ENCODE measurements around the gene SPAG4.

SPAG4 gene

GRCh38 chr20:35587436-35587835, 28.2 kb upstream of the SPAG4 start:
- Histone ChIP-seq H2BK12ac (ENCODE audit: low read length) (no peak overlapping the region), H3K79me1 (ENCODE audit: low read length) (no peaks in the 10 kb centered on the region), H3K27ac (ENCODE audit: low read depth, low read length) (no peak overlapping the region), H3K9me3 (ENCODE audit: insufficient read depth, low read depth, low read length) (peaks cover 2% of the 10 kb centered on the region), H3K9ac (ENCODE audit: low read length) (no peak overlapping the region), H3K23ac (ENCODE audit: low read length) (no peak overlapping the region), H2AFZ (ENCODE audit: insufficient read depth, low read length, poor library complexity) (no peak overlapping the region), H3K4me2 (ENCODE audit: low read length) (no peak overlapping the region), H3K18ac (ENCODE audit: low read length) (no peak overlapping the region), H2AK5ac (ENCODE audit: low read length) (no peak overlapping the region), H3K4me1 (ENCODE audit: control insufficient read depth in 1 of 2, insufficient read depth in 2 of 2, low read length in 2 of 2) (peaks cover 5 to 6% of the 10 kb centered on the region in 2 experiments), H2BK120ac (ENCODE audit: insufficient read depth, low read length, poor library complexity) (no peak overlapping the region), H2BK5ac (ENCODE audit: low read depth, low read length, poor library complexity) (no peak overlapping the region), H4K8ac (ENCODE audit: low read depth, low read length) (no peak overlapping the region), H3K79me2 (ENCODE audit: control insufficient read depth, insufficient read depth, low read length, poor library complexity) (no peaks in the 10 kb centered on the region), H3K14ac (ENCODE audit: low read length) (no peak overlapping the region), H4K91ac (ENCODE audit: low read depth, low read length) (no peak overlapping the region), H3K4me3 (ENCODE audit: low read depth, low read length) (no peak overlapping the region), H3K27me3 (ENCODE audit: insufficient read depth, low read length) (no peaks in the 10 kb centered on the region), H4K12ac (ENCODE audit: low read depth, low read length) (no peak overlapping the region), H3K36me3 (ENCODE audit: control insufficient read depth in 1 of 2, insufficient read depth in 2 of 2, low read length in 2 of 2) (no peaks in the 10 kb centered on the region), H3K4ac (ENCODE audit: low read depth, low read length) (no peak overlapping the region)
- DNase-seq: no peak
- no CpG with 5 or more reads among the region's 2 CpGs for WGBS (ENCODE audit: extremely low coverage, insufficient coverage, insufficient read length)

GRCh38 chr20:35588397-35588796, 27.2 kb upstream of the SPAG4 start:
- no peak overlapping the region for H2AFZ ChIP-seq (ENCODE audit: insufficient read depth, low read length, poor library complexity)
- no peaks in the 10 kb centered on the region for H3K36me3 ChIP-seq (ENCODE audit: control insufficient read depth in 1 of 2, insufficient read depth in 2 of 2, low read length in 2 of 2)
- WGBS (ENCODE audit: extremely low coverage, insufficient coverage, insufficient read length): no CpG with 5 or more reads among the region's 14 CpGs
- no peak overlapping the region for H2BK5ac ChIP-seq (ENCODE audit: low read depth, low read length, poor library complexity)
- H2BK120ac ChIP-seq (ENCODE audit: insufficient read depth, low read length, poor library complexity): no peak overlapping the region
- DNase-seq: peak; percentile 23 to 52
- H3K23ac ChIP-seq (ENCODE audit: low read length): no peak overlapping the region
- H3K9ac ChIP-seq (ENCODE audit: low read length): no peak overlapping the region
- H3K79me1 ChIP-seq (ENCODE audit: low read length): no peaks in the 10 kb centered on the region
- peaks cover 5 to 6% of the 10 kb centered on the region in 2 experiments for H3K4me1 ChIP-seq (ENCODE audit: control insufficient read depth in 1 of 2, insufficient read depth in 2 of 2, low read length in 2 of 2)
- H3K79me2 ChIP-seq (ENCODE audit: control insufficient read depth, insufficient read depth, low read length, poor library complexity): no peaks in the 10 kb centered on the region
- H2AK5ac ChIP-seq (ENCODE audit: low read length): no peak overlapping the region
- no peak overlapping the region for H4K8ac ChIP-seq (ENCODE audit: low read depth, low read length)
- no peak overlapping the region for H3K4ac ChIP-seq (ENCODE audit: low read depth, low read length)
- H3K18ac ChIP-seq (ENCODE audit: low read length): no peak overlapping the region
- no peak overlapping the region for H2BK12ac ChIP-seq (ENCODE audit: low read length)
- H3K27ac ChIP-seq (ENCODE audit: low read depth, low read length): no peak overlapping the region
- H3K27me3 ChIP-seq (ENCODE audit: insufficient read depth, low read length): no peaks in the 10 kb centered on the region
- H4K91ac ChIP-seq (ENCODE audit: low read depth, low read length): no peak overlapping the region
- peaks cover 2% of the 10 kb centered on the region for H3K9me3 ChIP-seq (ENCODE audit: insufficient read depth, low read depth, low read length)
- no peak overlapping the region for H3K14ac ChIP-seq (ENCODE audit: low read length)
- H3K4me3 ChIP-seq (ENCODE audit: low read depth, low read length): no peak overlapping the region
- H4K12ac ChIP-seq (ENCODE audit: low read depth, low read length): no peak overlapping the region
- H3K4me2 ChIP-seq (ENCODE audit: low read length): no peak overlapping the region

- H3K4ac ChIP-seq (ENCODE audit: low read depth, low read length): no peak overlapping the region
- WGBS (ENCODE audit: extremely low coverage, insufficient coverage, insufficient read length): no CpG with 5 or more reads among the region's 2 CpGs
Measured at GRCh38 chr20:35592339-35592974, 23.2 kb upstream of the SPAG4 start.

GRCh38 chr20:35595456-35595855, 20.2 kb upstream of the SPAG4 start:
- no peak for DNase-seq
- no peak overlapping the region for H3K27ac ChIP-seq (ENCODE audit: low read depth, low read length)
- peaks cover 5% of the 10 kb centered on the region for H3K27me3 ChIP-seq (ENCODE audit: insufficient read depth, low read length)
- no peak overlapping the region for H3K9ac ChIP-seq (ENCODE audit: low read length)
- H4K12ac ChIP-seq (ENCODE audit: low read depth, low read length): no peak overlapping the region
- H2BK120ac ChIP-seq (ENCODE audit: insufficient read depth, low read length, poor library complexity): no peak overlapping the region
- no peak overlapping the region for H3K4ac ChIP-seq (ENCODE audit: low read depth, low read length)
- no peak overlapping the region for H2AK5ac ChIP-seq (ENCODE audit: low read length)
- H3K79me1 ChIP-seq (ENCODE audit: low read length): no peaks in the 10 kb centered on the region
- no peak overlapping the region for H2AFZ ChIP-seq (ENCODE audit: insufficient read depth, low read length, poor library complexity)
- no peaks in the 10 kb centered on the region for H3K9me3 ChIP-seq (ENCODE audit: insufficient read depth, low read depth, low read length)
- H4K8ac ChIP-seq (ENCODE audit: low read depth, low read length): no peak overlapping the region
- no peak overlapping the region for H2BK5ac ChIP-seq (ENCODE audit: low read depth, low read length, poor library complexity)
- H3K4me2 ChIP-seq (ENCODE audit: low read length): no peak overlapping the region
- H3K79me2 ChIP-seq (ENCODE audit: control insufficient read depth, insufficient read depth, low read length, poor library complexity): no peaks in the 10 kb centered on the region
- no peaks in the 10 kb centered on the region for H3K4me1 ChIP-seq (ENCODE audit: control insufficient read depth in 1 of 2, insufficient read depth in 2 of 2, low read length in 2 of 2)
- no peak overlapping the region for H3K14ac ChIP-seq (ENCODE audit: low read length)
- WGBS (ENCODE audit: extremely low coverage, insufficient coverage, insufficient read length): no CpG with 5 or more reads among the region's 17 CpGs
- no peak overlapping the region for H3K4me3 ChIP-seq (ENCODE audit: low read depth, low read length)
- H4K91ac ChIP-seq (ENCODE audit: low read depth, low read length): no peak overlapping the region
- no peak overlapping the region for H3K23ac ChIP-seq (ENCODE audit: low read length)
- H2BK12ac ChIP-seq (ENCODE audit: low read length): no peak overlapping the region
- H3K36me3 ChIP-seq (ENCODE audit: control insufficient read depth in 1 of 2, insufficient read depth in 2 of 2, low read length in 2 of 2): no peaks in the 10 kb centered on the region
- H3K18ac ChIP-seq (ENCODE audit: low read length): no peak overlapping the region

More at GRCh38 chr20:35592339-35592974, 23.2 kb upstream of the SPAG4 start:
- Histone ChIP-seq H2BK5ac (ENCODE audit: low read depth, low read length, poor library complexity) (no peak overlapping the region), H2BK120ac (ENCODE audit: insufficient read depth, low read length, poor library complexity) (no peak overlapping the region), H4K12ac (ENCODE audit: low read depth, low read length) (no peak overlapping the region), H3K27ac (ENCODE audit: low read depth, low read length) (no peak overlapping the region), H3K4me2 (ENCODE audit: low read length) (no peak overlapping the region), H2AK5ac (ENCODE audit: low read length) (no peak overlapping the region), H3K36me3 (ENCODE audit: control insufficient read depth in 1 of 2, insufficient read depth in 2 of 2, low read length in 2 of 2) (no peaks in the 10 kb centered on the region), H3K9ac (ENCODE audit: low read length) (no peak overlapping the region), H3K27me3 (ENCODE audit: insufficient read depth, low read length) (no peaks in the 10 kb centered on the region), H3K23ac (ENCODE audit: low read length) (no peak overlapping the region), H3K4me1 (ENCODE audit: control insufficient read depth in 1 of 2, insufficient read depth in 2 of 2, low read length in 2 of 2) (no peaks in the 10 kb centered on the region), H4K91ac (ENCODE audit: low read depth, low read length) (no peak overlapping the region), H2BK12ac (ENCODE audit: low read length) (no peak overlapping the region), H3K9me3 (ENCODE audit: insufficient read depth, low read depth, low read length) (no peaks in the 10 kb centered on the region), H3K14ac (ENCODE audit: low read length) (no peak overlapping the region), H3K79me1 (ENCODE audit: low read length) (no peaks in the 10 kb centered on the region), H3K4me3 (ENCODE audit: low read depth, low read length) (no peak overlapping the region), H4K8ac (ENCODE audit: low read depth, low read length) (no peak overlapping the region), H2AFZ (ENCODE audit: insufficient read depth, low read length, poor library complexity) (no peak overlapping the region), H3K18ac (ENCODE audit: low read length) (no peak overlapping the region), H3K79me2 (ENCODE audit: control insufficient read depth, insufficient read depth, low read length, poor library complexity) (no peaks in the 10 kb centered on the region)
- no peak for DNase-seq
